Embryonic facial prominence (tissue), 1 donor: ENCODE measurements around the gene PTGDR2.

ENCODE experiments used
- DNase-seq: peaks from one replicate; pipeline ENCODE4 v3.0.0-alpha.2; 2016; ENCODE audit errors: extremely low spot score

The PTGDR2 gene

GRCh38 chr11:60810569-60810968 is 45.2 kb downstream of the PTGDR2 start:
- no peak for DNase-seq

GRCh38 chr11:60810151-60810550 is 45.6 kb downstream of the PTGDR2 start:
- DNase-seq: no peak

GRCh38 chr11:60809691-60810090 is 46.1 kb downstream of the PTGDR2 start:
- DNase-seq: no peak

- DNase-seq: no peak
Measured at GRCh38 chr11:60809249-60809648, 46.5 kb downstream of the PTGDR2 start.

GRCh38 chr11:60803273-60803936 is 52.3 kb downstream of the PTGDR2 start:
- DNase-seq: no peak

- no peak for DNase-seq
Measured at GRCh38 chr11:60801194-60801593, 54.6 kb downstream of the PTGDR2 start.
